Activated T-helper 1 cell treated with anti-CD3 and anti-CD28 coated beads, Interleukin-12 subunit alpha, Interleukin-12 subunit beta, Interleukin-2, Interleukin-4 antibody, amounts not matched to agents 30 ng/mL and 10 ng/mL and 1 ng/mL, durations not matched to agents 14 hours and 24 hours and 36 hours (primary cell): Measurements from ENCODE around the gene NRBF2. TPM values are rescaled to one million over a fixed set of nuclear protein-coding genes. Genes with fewer than 3 reads are reported as not detected.

Experiments
- DNase-seq: peaks from one replicate; pipeline ENCODE4 v3.0.0; 2021; ENCODE audit warnings: low spot score
- H3K27ac Mint-ChIP-seq: one replicate; pipeline ENCODE4 v1.8.0; 2021; ENCODE audit warnings: mild to moderate bottlenecking, mixed read lengths
- H3K27me3 Mint-ChIP-seq: one replicate; pipeline ENCODE4 v1.8.0; 2022; ENCODE audit warnings: mild to moderate bottlenecking, moderate library complexity, mixed read lengths; ENCODE audit not compliant: insufficient read depth
- H3K36me3 Mint-ChIP-seq: one replicate; pipeline ENCODE4 v1.8.0; 2021; ENCODE audit warnings: low read depth, mixed read lengths
- H3K4me1 Mint-ChIP-seq: one replicate; pipeline ENCODE4 v1.8.0; 2021; ENCODE audit warnings: low read depth, mixed read lengths
- H3K4me3 Mint-ChIP-seq: one replicate; pipeline ENCODE4 v1.8.0; 2021; ENCODE audit warnings: mild to moderate bottlenecking, moderate library complexity, mixed read lengths
- H3K9me3 Mint-ChIP-seq: one replicate; pipeline ENCODE4 v1.8.0; 2021; ENCODE audit warnings: mixed read lengths
- intact Hi-C: fragments of 100-400 bp; cut with micrococcal nuclease; formaldehyde crosslinking; loops from one replicate; pipeline ENCODE4 v1.15.1; 2024
- total RNA-seq: library from RNA; stranded (reverse); gene quantifications from 2 replicates; pipeline ENCODE4 v1.2.3, GENCODE V29; 2022

The NRBF2 gene
- total RNA-seq, 1 donor from 2014 or later, result 30.8 TPM

GRCh38 chr10:63173468-63174232 is 40.5 kb downstream of the NRBF2 start:
- no peak for DNase-seq
- Mint-ChIP-seq H3K36me3 (peaks cover 69% of the 10 kb centered on the region), H3K4me3 (peak overlapping the region; percentile 61), H3K27me3 (no peaks in the 10 kb centered on the region), H3K9me3 (no peaks in the 10 kb centered on the region), H3K27ac (peak overlapping the region; percentile 86), H3K4me1 (peaks cover 78% of the 10 kb centered on the region)
- intact Hi-C loops, result loop anchor here (1.0 to 10.0 kb wide), 11 partner anchors 34 to 1179 kb away; partner anchors contain the start of genes JMJD1C, NRBF2 and REEP3

- no peaks in the 10 kb centered on the region for H3K27me3 Mint-ChIP-seq
- H3K4me3 Mint-ChIP-seq, result no peak overlapping the region
- H3K4me1 Mint-ChIP-seq, result peaks cover 64% of the 10 kb centered on the region
- H3K27ac Mint-ChIP-seq, result no peak overlapping the region
- intact Hi-C loops, result loop anchor here (2.0 to 10.0 kb wide), 2 partner anchors 345 to 1181 kb away; partner anchors contain the start of gene REEP3
- H3K36me3 Mint-ChIP-seq, result peaks cover 60% of the 10 kb centered on the region
- no peak for DNase-seq
- H3K9me3 Mint-ChIP-seq, result no peaks in the 10 kb centered on the region
Measured at GRCh38 chr10:63175534-63175933, 42.4 kb downstream of the NRBF2 start.

DNA sequence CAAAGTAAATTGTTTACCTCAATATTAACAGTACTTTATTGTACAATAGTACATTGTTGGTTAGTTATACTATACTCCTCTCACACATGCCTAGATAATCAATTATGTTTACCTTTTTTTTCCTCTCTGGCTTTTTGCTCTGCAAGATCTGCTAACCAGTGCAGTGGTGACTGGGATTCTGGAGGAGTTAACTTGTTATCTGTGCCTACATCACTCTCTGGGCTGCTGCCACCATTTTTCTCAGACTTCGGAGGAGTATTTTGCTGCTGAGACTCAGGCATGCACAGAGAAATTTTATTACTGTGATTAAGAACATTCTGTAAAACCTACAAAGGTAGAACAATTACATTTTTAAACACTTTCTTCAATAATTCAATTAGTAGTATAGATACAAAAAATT is 59.7 kb downstream of the NRBF2 start:
- H3K9me3 Mint-ChIP-seq, result no peaks in the 10 kb centered on the region
- no peak overlapping the region for H3K4me3 Mint-ChIP-seq
- peak overlapping the region; percentile 35 for H3K27ac Mint-ChIP-seq
- H3K27me3 Mint-ChIP-seq, result no peaks in the 10 kb centered on the region
- no peak for DNase-seq
- intact Hi-C loops, result loop anchor here (2.0 kb wide), 1 partner anchor 14 kb away; no protein-coding TSS in a partner anchor
- peaks cover 8% of the 10 kb centered on the region for H3K4me1 Mint-ChIP-seq
- H3K36me3 Mint-ChIP-seq, result peaks cover 33% of the 10 kb centered on the region

DNA sequence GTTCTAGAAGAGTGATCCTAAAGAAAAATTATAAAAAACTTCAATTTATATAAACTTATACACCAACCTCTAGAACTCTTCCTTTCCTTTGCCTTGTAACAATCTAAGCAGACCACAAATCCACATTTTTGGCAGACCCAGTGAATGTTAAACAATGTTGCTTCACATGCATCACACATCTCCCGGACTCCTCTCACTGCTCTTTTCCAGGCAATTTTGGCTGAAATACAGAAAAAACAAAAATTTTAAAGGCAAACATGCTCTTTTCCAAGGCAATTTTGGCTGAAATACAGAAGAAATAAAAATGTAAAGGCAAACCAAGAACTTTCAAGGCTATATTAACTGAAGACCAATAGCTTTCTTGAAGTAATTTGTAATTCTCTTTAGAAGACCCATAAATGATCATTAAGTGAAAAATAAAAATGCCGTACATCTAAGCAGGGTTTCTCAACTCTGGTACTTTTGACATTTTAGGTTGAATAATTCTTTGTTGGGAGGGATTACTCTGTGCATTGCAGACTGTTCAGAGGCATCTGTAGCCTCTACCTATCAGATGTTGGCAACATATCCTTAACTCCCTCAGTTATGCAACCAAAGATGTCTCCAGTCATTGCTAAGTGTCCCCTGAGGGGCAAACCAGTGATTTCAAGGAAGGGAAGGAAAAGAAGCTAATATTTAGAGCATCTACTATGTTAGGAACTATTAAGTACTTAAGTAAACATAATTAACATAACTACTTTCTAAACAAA is 64.4 kb downstream of the NRBF2 start:
- Mint-ChIP-seq H3K27me3 (no peaks in the 10 kb centered on the region), H3K36me3 (peaks cover 41% of the 10 kb centered on the region), H3K4me3 (no peak overlapping the region), H3K27ac (no peak overlapping the region), H3K9me3 (no peaks in the 10 kb centered on the region), H3K4me1 (peaks cover 9% of the 10 kb centered on the region)
- intact Hi-C loops, result no loop called here
- DNase-seq, result no peak

GRCh38 chr10:63199716-63200115 is 66.6 kb downstream of the NRBF2 start:
- intact Hi-C loops, result no loop called here

DNA sequence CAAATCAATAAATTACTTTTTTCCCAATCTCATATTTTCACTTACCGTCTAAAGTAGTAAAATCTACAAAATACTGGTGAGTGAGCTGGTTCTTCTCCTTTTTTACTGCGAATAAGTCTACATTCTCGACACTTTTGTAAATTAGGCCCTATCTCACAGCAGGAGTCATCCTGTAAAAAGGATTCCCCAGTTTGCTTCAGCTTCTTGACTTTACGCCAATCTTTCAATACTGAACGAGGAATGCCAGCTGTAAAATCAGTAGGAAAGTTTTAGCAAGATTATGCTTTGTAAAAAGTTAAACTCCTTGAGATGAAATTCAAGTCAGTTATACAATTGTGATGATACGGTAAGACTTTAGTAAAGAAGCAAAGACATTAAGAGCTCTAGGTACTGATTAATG is 67.3 kb downstream of the NRBF2 start:
- no peak overlapping the region for H3K27ac Mint-ChIP-seq
- no peaks in the 10 kb centered on the region for H3K27me3 Mint-ChIP-seq
- peaks cover 31% of the 10 kb centered on the region for H3K36me3 Mint-ChIP-seq
- no peak overlapping the region for H3K4me3 Mint-ChIP-seq
- no peak for DNase-seq
- H3K9me3 Mint-ChIP-seq, result no peaks in the 10 kb centered on the region
- intact Hi-C loops, result no loop called here
- H3K4me1 Mint-ChIP-seq, result peaks cover 24% of the 10 kb centered on the region

More at GRCh38 chr10:63199716-63200115, 66.6 kb downstream of the NRBF2 start:
- Mint-ChIP-seq H3K4me1 (peaks cover 17% of the 10 kb centered on the region), H3K4me3 (no peak overlapping the region), H3K27me3 (no peaks in the 10 kb centered on the region), H3K9me3 (no peaks in the 10 kb centered on the region), H3K27ac (no peak overlapping the region), H3K36me3 (peaks cover 30% of the 10 kb centered on the region)
- DNase-seq, result no peak

DNA sequence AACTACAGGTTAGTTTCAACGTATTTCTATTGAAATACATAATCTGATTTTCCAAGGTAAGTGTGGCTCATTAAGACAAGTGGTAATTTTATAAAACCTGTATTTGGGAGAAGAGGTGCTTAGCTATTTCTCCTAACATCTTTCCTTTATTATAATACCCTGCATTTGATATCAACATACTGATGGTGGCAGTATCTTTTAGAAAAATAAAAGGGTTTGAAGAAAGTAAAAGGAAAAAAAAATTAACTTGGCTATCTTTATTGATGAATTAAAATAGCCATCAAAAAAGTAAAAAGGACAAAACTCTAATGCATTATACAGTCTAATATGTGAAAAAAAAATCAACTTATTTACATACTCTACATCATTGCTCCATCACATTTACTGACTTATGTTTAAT is 68.0 kb downstream of the NRBF2 start:
- H3K27ac Mint-ChIP-seq, result no peak overlapping the region
- H3K36me3 Mint-ChIP-seq, result peaks cover 33% of the 10 kb centered on the region
- no peaks in the 10 kb centered on the region for H3K9me3 Mint-ChIP-seq
- no peak for DNase-seq
- intact Hi-C loops, result no loop called here
- H3K4me1 Mint-ChIP-seq, result peaks cover 30% of the 10 kb centered on the region
- H3K4me3 Mint-ChIP-seq, result no peak overlapping the region
- no peaks in the 10 kb centered on the region for H3K27me3 Mint-ChIP-seq
